Erythroblast (primary cell): Measurements from ENCODE around the gene STARD5.

ENCODE experiments used
- GATA1 ChIP-seq: IDR thresholded peaks from 2 replicates; pipeline ENCODE4 v1.6.1; 2011; ENCODE audit warnings: low read depth, mild to moderate bottlenecking, control low read depth, low read length, moderate library complexity
- POLR2A ChIP-seq: IDR thresholded peaks from 2 replicates; pipeline ENCODE4 v1.6.1; 2011; ENCODE audit warnings: mild to moderate bottlenecking, low read length

GRCh38 chr15:81361891-81362290, 38.0 kb upstream of the STARD5 start:
- TF ChIP-seq POLR2A, result no peak
- no peak for TF ChIP-seq GATA1
